GM21576 (cell line): Measurements from ENCODE around the gene TAS2R19.

Experiments used
- ATAC-seq: cut with Tn5 transposase; IDR thresholded peaks from one replicate; pipeline ENCODE4 v1.9.1; 2021; ENCODE audit warnings: mild to moderate bottlenecking, moderate library complexity; ENCODE audit not compliant: unreplicated experiment

TAS2R19 gene

DNA sequence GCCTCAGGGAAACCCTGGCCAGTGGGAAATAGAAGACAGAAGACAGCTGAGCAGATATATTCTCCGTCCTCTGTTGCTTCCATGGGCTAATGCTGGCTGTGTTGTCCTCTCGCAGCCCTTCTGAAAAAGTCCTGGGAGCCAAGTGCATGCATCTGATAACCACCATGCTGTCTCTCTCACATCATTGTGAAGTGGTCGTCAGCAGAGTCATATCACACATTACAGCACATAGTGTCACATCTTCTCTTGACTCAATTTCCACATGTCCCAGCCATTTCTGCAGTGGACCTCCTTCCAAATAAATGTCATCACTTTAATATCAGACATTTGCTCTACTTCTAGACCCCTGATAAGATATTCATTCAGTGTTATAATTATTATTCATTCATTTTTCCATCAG lies 28.1 kb downstream of the TAS2R19 start:
- no peak for ATAC-seq

DNA sequence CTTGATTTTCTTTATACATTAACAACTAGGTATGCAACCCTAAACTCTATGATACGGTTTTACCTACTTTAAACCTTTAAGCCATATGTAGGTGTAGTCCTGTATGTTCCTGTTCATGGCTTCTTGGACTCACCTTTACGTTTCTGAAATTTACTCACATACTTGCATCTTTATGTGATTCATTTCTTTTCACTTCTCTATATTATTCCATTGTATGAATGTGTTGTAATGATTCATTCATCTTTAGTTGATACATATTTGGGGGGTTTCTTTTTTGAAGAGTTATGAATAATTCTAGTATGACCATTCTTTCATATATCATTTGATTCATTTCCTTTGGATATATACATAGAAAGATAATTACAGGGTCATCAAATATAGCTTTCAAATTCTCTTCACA lies 33.3 kb downstream of the TAS2R19 start:
- ATAC-seq, result no peak

DNA sequence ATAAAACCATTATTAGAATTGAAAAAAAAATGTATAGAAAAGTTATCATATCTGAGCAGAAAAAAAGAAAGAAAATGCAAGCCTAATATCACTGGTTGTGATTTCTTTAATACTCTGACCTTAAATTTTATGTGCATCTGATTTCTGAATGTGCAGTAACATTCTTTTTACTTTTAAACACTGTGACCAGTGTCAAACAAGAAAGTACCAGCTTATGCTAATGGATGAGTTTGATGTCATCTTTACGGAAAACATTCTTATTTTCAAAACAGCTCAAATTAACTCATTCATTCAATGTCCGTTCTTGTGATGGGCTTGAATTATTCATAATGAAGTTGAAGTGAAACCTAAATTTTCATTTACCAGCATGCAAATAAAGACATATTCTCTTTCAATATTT lies 35.6 kb downstream of the TAS2R19 start, which contains the start of gene TAS2R50:
TSS of gene TAS2R50 (minus strand) at position 101 of the 400 bp plus-strand sequence. CDS start at position 49, 52 bp downstream.
- ATAC-seq, result no peak

DNA sequence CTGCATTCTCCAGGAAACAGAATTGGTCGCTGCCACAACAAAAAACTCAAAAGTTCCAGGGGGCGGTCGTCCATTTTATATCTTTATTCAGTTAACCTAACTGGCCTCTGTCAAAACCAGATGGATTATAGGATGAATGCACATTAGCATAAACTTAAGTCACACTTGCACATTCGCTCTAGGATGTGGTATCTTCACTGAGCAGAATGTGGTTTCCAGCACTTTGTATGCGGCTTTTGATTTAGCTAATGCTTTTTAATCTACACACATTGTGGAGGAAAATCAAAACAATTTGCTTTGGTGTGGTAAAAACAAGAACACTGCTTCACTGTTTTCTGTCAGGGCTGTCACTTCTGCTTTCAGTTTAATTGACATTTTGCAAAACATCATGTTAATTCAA lies 40.2 kb downstream of the TAS2R19 start:
- ATAC-seq, result no peak

DNA sequence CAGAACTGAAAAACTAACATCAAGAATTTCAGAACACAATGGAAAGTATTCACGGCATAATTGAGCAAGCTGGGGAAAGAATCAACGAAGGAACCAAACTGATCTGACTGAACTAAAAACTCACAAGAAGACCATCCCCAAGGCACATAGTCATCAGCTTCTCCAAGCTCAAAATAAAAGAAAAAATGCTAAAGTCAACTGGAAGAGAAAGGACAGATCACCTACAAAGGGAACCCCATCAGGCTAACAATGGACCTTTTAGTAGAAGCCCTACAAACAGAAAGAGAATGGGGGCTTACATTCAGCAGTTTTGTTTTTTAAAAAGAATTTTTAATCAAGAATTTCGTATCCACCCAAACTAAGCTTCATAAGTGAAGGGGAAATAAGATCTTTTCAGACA lies 47.5 kb downstream of the TAS2R19 start:
- ATAC-seq, result no peak
